Stimulated activated CD4-positive, alpha-beta T cell treated with anti-CD3 and anti-CD28 coated beads, TNF-alpha, amount 100 ng/mL, for 48 hours (primary cell): ENCODE measurements around the gene GAN.
"Not testable (repeated sequence)": the region's sequence is repeated elsewhere in the genome, so short reads cannot be mapped to it uniquely, and the experiment has no call there.

ENCODE experiments used
- DNase-seq, 3 donors: peaks; one replicate each; pipeline ENCODE4 v3.0.0-alpha.2; 2020; ENCODE audit warnings: low read depth in 3 of 3

GAN gene

GRCh38 chr16:81399909-81400308 lies 85.1 kb downstream of the GAN start:
- DNase-seq, result no peak

- no peak for DNase-seq
Observed at GRCh38 chr16:81401035-81401950, 86.5 kb downstream of the GAN start.

- no peak for DNase-seq
Observed at GRCh38 chr16:81403208-81403600, 88.4 kb downstream of the GAN start.

DNA sequence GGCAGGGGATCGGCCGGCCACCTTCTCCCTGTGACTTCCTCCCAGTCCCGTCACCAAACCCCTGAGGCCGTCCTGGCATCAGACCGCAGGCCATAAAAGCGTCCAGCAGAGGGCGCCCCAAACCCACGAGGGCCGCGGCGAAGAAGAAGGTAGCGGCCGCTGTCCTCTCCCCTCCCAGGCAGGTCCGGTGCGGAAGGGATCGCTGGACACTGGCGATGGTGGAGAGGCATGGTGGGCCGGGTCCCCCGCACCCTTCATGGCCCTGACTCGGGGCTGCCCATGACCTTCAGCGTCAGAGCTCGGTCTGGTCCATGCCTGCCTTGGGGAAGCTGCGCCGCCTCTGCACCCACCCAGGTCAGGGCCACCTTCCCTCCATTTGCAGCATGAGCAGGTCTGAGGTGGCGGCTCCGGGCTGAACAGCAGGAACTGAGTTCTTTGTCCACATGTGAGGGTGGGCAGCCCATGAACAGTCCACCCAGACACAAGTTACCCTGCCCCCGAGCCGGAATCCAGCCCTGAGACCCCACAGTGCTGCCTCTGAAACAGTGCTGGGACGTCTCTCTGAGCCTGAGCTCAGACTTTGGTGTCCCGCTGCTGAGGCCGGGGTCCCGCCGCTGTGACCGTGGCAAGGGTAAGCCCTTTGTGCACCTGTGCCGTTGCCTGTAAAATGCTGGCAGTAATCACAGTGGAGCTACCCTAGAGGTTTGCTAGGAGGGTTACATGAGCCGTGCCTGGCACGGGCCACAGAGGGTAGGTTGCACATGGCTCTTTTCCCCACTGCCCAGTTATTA lies 89.0 kb downstream of the GAN start:
- DNase-seq, result peak; percentile 67 to 83 (median 74)

- not testable (repeated sequence) for DNase-seq
Observed at GRCh38 chr16:81405002-81405401, 90.2 kb downstream of the GAN start.

- DNase-seq, result no peak
Observed at GRCh38 chr16:81405702-81406113, 90.9 kb downstream of the GAN start.

DNA sequence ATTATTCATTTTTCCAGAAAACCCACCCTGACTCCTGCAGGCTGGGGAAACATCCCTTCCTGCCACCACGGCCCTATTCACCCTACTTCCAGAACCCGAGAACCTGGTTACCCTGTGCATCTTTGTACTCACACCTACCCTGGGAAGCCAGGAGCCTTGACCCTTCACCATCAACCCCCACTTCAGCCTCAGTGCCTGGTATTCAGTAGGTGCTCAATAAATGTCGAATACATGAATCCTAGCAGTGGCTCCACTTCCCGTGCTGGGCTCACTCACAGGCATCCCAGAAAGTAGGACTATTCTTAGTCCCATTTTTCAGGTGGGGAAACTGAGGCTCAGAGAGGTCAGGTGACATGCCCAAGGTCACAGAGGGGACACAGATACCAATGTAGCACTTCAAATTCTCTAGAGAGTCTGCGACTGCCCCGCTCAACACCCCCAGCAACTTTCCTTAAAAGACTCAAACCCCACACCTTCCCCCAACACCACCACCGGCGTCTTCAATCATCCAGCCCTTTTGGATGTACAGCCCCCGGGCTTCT lies 93.7 kb downstream of the GAN start:
- no peak for DNase-seq

DNA sequence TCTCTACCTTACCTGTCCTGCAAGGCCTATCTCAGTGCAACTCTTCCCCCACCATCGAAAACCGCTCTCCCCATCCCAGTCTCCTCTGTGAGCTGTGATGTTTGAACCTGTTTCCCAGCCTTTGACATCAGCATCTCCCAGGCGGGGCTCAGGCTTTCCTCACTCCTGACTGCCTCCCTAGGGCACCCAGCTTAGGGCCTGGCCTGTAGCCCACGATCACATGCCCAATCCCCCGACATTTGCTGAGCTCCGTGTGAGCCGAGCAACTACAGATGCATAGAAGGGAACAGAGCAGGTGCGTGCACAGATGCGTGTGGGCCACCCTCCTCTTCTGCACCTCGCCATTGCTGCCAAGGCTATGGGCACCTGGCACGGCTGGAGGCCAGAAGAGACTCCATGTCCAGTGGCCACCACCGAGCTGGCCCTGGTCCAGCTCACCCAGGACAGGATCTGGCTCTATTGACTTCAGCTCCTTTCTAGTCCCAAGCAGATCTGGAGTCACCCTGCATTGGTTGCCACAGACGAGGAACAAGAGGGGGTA lies 94.3 kb downstream of the GAN start:
- no peak for DNase-seq

- no peak for DNase-seq
Observed at GRCh38 chr16:81410643-81411293, 96.0 kb downstream of the GAN start.

GRCh38 chr16:81413245-81413990 lies 98.7 kb downstream of the GAN start:
- DNase-seq, result no peak

DNA sequence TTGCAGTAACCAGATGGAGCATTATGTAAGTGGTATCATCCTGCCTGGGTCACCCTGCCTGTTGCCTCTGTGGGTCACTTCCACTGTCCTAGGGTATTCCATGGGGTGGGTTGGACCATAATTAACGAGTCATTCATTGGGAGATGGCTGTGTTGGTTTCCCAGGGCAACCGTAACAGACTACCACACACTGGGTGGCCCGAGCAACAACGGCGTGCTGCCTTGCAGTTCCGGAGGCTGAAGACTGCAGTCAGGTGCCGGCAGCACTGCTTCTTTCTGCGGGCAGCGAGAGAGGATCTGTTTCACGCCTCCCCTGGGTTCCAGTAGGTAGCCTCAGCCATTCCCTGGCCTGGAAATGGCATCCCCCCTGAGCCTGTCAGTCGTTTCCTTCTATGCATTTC lies 101.0 kb downstream of the GAN start:
- DNase-seq, result no peak

DNA sequence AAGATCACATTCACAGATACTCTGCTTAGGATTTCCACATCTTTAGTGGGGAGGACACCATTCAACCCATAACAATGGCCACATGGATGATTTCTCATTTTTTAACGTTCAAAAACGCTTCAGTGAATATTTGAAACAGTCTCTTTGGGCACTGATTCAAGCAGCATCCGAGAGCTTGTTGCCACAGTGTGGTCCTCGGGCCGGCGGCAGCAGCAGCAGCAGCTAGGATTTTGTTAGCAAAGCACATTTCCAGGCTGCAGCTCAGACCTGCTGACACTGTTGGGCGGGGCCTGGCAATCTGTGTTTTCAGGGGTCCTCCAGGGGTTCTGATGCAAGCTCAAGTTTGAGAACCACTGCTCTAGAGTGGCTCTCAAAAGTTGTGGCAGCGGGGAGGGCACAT lies 102.0 kb downstream of the GAN start:
- DNase-seq, result no peak

- no peak for DNase-seq
Observed at GRCh38 chr16:81417210-81417609, 102.4 kb downstream of the GAN start.

GRCh38 chr16:81419806-81420205 lies 105.0 kb downstream of the GAN start:
- DNase-seq, result no peak

DNA sequence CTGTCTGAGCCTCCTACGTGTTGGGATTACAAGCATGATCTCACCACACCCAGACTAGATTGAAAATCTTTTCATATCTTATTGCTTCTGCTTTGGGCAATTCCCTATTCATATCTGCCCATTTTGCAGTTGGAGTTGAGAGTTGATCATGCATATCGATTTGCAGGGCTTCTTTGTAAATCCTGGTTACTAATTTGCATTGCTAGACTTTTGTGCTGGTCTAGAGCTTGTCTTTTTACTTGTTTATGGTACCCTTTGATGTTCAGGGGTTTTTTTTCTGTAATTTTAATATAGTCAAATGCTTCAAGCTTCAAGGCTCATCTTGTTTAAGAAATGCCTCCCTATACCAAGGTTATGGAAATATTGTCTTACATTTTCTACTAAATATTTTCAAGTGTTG lies 106.4 kb downstream of the GAN start:
- DNase-seq, result no peak

DNA sequence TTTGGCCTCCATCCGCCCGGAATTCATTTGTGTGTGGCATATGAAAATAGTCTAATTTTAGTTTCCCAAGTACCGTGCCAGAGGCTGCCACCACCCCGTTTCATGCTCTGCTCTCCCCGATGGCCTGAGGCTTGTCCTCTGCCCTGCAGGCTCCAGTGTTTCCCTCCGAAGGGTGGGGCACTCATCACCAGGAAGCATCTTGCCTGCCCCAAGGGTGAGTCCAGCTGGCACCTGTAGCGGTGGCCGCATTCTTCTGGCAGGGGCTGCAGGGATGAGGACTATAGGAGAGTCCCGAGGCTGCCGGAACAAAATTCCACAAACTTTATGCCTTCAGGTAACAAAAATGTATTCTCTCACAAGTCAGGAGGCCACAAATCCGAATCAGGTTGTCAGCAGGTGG lies 106.8 kb downstream of the GAN start:
- DNase-seq, result no peak

DNA sequence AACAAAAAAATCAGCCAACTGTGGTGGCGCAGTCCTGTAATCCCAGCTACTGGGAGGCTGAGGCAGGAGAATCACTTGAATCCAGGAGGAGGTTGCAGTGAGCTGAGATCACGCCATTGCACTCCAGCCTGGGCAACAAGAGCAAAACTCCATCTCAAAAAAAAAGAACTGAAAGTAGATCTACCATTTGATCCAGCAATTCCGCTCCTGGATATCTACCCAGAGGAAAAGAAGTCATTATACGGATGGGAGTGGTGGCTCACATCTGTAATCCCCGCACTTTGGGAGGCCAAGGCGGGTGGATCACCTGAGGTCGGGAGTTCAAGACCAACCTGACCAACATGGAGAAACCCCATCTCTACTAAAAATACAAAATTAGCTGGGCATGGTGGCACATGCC lies 107.4 kb downstream of the GAN start:
- DNase-seq, result not testable (repeated sequence)

- DNase-seq, result no peak
Observed at GRCh38 chr16:81424771-81425170, 110.0 kb downstream of the GAN start.

DNA sequence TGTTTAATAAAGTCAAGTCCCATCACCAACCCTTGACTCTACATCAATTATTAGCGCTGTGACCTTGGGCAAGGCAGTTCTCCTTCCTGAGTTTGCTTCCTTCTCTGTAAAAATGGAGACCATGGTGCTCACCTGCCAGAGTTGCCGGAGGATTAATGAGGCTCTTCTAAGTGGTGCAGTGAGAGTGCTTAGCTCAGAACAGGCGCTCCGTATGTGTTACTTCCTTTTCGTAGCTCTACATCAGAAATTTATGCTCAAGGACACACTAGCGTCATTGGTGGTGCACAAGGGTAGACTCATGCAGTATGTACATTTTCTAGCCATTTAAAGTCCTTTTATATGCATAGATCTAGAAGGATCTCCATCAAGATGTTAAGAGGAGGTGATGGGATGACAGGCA lies 112.5 kb downstream of the GAN start:
- no peak for DNase-seq

- no peak for DNase-seq
Observed at GRCh38 chr16:81429045-81429521, 114.3 kb downstream of the GAN start.
